Liver (tissue), 3 donors: ENCODE results near the gene GLE1.
A peak's percentile ranks its signal among the peaks of the same experiment; 100 is the strongest.

Experiments used
- ATF3 ChIP-seq: IDR thresholded peaks from 2 replicates; pipeline ENCODE4 v1.6.1; 2016; ENCODE audit warnings: antibody characterized with exemption
- CTCF ChIP-seq: fragments of 150-350 bp; IDR thresholded peaks from 2 replicates; pipeline ENCODE4 v1.5.1; 2017; ENCODE audit warnings: improper control_type of control experiment, low read depth, low read length; ENCODE audit not compliant: missing input control
- EGR1 ChIP-seq, 2 donors: IDR thresholded peaks; 2 replicates each; pipeline ENCODE4 v1.6.1; 2016 to 2018; ENCODE audit warnings: antibody characterized with exemption in 2 of 2, low read depth in 2 of 2
- FOXA1 ChIP-seq: IDR thresholded peaks from 2 replicates; pipeline ENCODE4 v1.6.1; 2016; ENCODE audit warnings: antibody characterized with exemption
- GABPA ChIP-seq, 2 donors: IDR thresholded peaks in 1 of 2; conservative IDR thresholded peaks in 1 of 2; 2 replicates each; pipeline ENCODE4 v1.6.1; 2016; ENCODE audit warnings: antibody characterized with exemption in 2 of 2, mild to moderate bottlenecking in 1 of 2, moderate library complexity in 1 of 2
- JUND ChIP-seq, 2 donors: IDR thresholded peaks; 2 replicates each; pipeline ENCODE4 v1.6.1; 2016; ENCODE audit warnings: antibody characterized with exemption in 2 of 2
- MAX ChIP-seq: IDR thresholded peaks from 2 replicates; pipeline ENCODE4 v1.6.1; 2016; ENCODE audit warnings: antibody characterized with exemption
- RAD21 ChIP-seq, 2 donors: IDR thresholded peaks; 2 replicates each; pipeline ENCODE4 v1.6.1; 2016; ENCODE audit warnings: antibody characterized with exemption in 2 of 2, mild to moderate bottlenecking in 2 of 2
- REST ChIP-seq: IDR thresholded peaks from 2 replicates; pipeline ENCODE4 v1.6.1; 2016; ENCODE audit warnings: antibody characterized with exemption, mild to moderate bottlenecking
- RXRA ChIP-seq, 2 donors: IDR thresholded peaks; 2 replicates each; pipeline ENCODE4 v1.6.1; 2017 to 2018; ENCODE audit warnings: antibody characterized with exemption in 2 of 2, mild to moderate bottlenecking in 1 of 2
- SP1 ChIP-seq: IDR thresholded peaks from 2 replicates; pipeline ENCODE4 v1.6.1; 2018; ENCODE audit warnings: antibody characterized with exemption, mild to moderate bottlenecking
- TAF1 ChIP-seq: conservative IDR thresholded peaks from 2 replicates; pipeline ENCODE4 v1.6.1; 2016; ENCODE audit warnings: antibody characterized with exemption, mild to moderate bottlenecking
- YY1 ChIP-seq: IDR thresholded peaks from 2 replicates; pipeline ENCODE4 v1.6.1; 2016; ENCODE audit warnings: antibody characterized with exemption, mild to moderate bottlenecking
- donor health status: healthy.
- donor health status: healthy.

- TF ChIP-seq FOXA1 (no peak), CTCF (no peak), YY1 (no peak), MAX (no peak), TAF1 (no peak), RXRA (IDR thresholded peaks at IDR 0.05) (peak; percentile 46 to 54), RAD21 (IDR thresholded peaks at IDR 0.05) (peak; percentile 49 to 61), GABPA (IDR thresholded peaks at IDR 0.05 in 1 of 2, conservative IDR thresholded peaks at IDR 0.05 in 1 of 2) (no peak), REST (no peak), JUND (IDR thresholded peaks at IDR 0.05) (no peak), EGR1 (IDR thresholded peaks at IDR 0.05; ENCODE audit: low read depth in 2 of 2) (peak in 1 of 2 donors; percentile 56), SP1 (peak; percentile 95), ATF3 (no peak)
Measured at GRCh38 chr9:128523199-128523925, 18.8 kb downstream of the GLE1 start.
